ENCODE results near the gene MGAM2. TPM values are rescaled to one million over a fixed set of nuclear protein-coding genes. Genes with fewer than 3 reads are reported as not detected.

Gene MGAM2
- total and polyA plus RNA-seq, 7 experiments from 2014 or later, result 0.10 TPM; not detected in 6

Other genes starting within 250 kb of the MGAM2 start
- not detected for gene OR9A4, start 195.3 kb upstream of the MGAM2 start, total RNA-seq
- not detected for gene OR9A4, start 195.3 kb upstream of the MGAM2 start, polyA plus RNA-seq
- gene CLEC5A, start 164.7 kb upstream of the MGAM2 start, total RNA-seq, result 1 to 10 TPM in 2 of 5 experiments, under 1 TPM in 2, not detected in 1; 0.49 to 3.5 (median 1.0) TPM
- gene CLEC5A, start 164.7 kb upstream of the MGAM2 start, polyA plus RNA-seq, result not detected
- not detected for gene TAS2R38, start 137.9 kb upstream of the MGAM2 start, total RNA-seq
- not detected for gene TAS2R38, start 137.9 kb upstream of the MGAM2 start, polyA plus RNA-seq
- 1 to 10 TPM in 1 of 5 experiments, under 1 TPM in 3, not detected in 1; 0.08 to 2.4 (median 0.67) TPM for gene MGAM, start 115.8 kb upstream of the MGAM2 start, total RNA-seq
- gene MGAM, start 115.8 kb upstream of the MGAM2 start, polyA plus RNA-seq, result not detected
- gene PRSS58, start 146.3 kb downstream of the MGAM2 start, total RNA-seq, result not detected
- not detected for gene PRSS58, start 146.3 kb downstream of the MGAM2 start, polyA plus RNA-seq